Left lobe of liver (tissue), 2 donors: Measurements from ENCODE around the gene IQSEC1. TPM values are rescaled to one million over a fixed set of nuclear protein-coding genes. Genes with fewer than 3 reads are reported as not detected.
A peak's percentile ranks its signal among the peaks of the same experiment; 100 is the strongest.
"Not testable (repeated sequence)": the region's sequence is repeated elsewhere in the genome, so short reads cannot be mapped to it uniquely, and the experiment has no call there.

Source experiments
- ATAC-seq: fragments of 200-7000 bp; cut with Tn5 transposase; one replicate; pipeline ENCODE4 v1.9.1; 2020; ENCODE audit warnings: mild to moderate bottlenecking, moderate library complexity
- DNase-seq: peaks from one replicate; pipeline ENCODE4 v3.0.0-alpha.2; 2020; ENCODE audit warnings: low spot score
- total RNA-seq: library from RNA; stranded (reverse); gene quantifications from one replicate; pipeline ENCODE4 v1.2.1, GENCODE V29; 2021
- donor health status: DM: no; HTN: no; CAD: no; lungs with moderate emphysema.
- donor health status: DM: no; HTN: yes; CAD: no.

The IQSEC1 gene
- total RNA-seq, 1 donor from 2014 or later = 58.7 TPM

- no peak for ATAC-seq
- DNase-seq = no peak
Observed at GRCh38 chr3:12862387-12862786, 210.8 kb downstream of the IQSEC1 start.

DNA sequence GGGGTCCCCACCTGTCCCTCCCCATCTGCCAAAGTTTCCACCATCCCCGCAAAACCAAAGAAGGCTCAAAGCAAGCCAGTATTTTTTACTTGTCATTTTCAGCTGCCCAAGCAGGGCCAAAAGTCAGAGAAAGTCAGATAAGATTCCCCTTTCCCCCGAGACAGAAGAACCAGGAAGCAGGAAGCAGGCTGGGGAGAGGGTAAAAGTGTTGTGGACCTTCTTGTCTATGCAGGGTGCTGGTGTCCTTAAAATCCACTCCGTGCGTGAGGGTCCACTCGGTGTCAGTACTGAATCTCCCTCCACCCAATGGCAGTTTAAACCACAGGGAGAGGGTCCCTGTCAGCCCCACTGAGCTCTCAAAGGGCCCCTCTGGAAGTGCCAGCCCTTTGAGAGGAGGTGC lies 211.6 kb downstream of the IQSEC1 start:
- DNase-seq (no peak), ATAC-seq (no peak)

GRCh38 chr3:12859840-12860239 lies 213.4 kb downstream of the IQSEC1 start:
- DNase-seq = no peak
- no peak for ATAC-seq

- ATAC-seq (peak; percentile 15), DNase-seq (no peak)
Observed at GRCh38 chr3:12856626-12857025, 216.6 kb downstream of the IQSEC1 start.

DNA sequence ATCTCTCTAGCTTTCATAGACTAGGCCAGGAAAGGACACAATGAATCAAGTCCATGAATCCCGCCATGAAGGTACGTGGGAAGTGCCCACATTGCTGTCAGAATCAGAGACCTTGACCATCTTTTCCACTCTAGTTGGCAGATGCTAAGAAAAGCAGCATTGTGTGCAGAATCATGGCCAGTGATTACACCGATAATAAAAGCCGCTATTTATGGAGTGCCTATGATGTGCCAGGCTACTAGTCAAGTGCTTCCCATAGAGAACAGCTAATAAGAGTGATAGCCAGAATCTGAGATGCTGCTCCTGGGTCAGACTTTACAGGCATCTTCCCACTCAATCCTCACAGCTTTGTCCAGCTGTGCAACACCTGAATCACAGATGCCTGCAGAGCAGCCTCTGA lies 218.7 kb downstream of the IQSEC1 start:
- no peak for ATAC-seq
- DNase-seq = no peak

- ATAC-seq = not testable (repeated sequence)
Observed at GRCh38 chr3:12853847-12854246, 219.4 kb downstream of the IQSEC1 start.

DNA sequence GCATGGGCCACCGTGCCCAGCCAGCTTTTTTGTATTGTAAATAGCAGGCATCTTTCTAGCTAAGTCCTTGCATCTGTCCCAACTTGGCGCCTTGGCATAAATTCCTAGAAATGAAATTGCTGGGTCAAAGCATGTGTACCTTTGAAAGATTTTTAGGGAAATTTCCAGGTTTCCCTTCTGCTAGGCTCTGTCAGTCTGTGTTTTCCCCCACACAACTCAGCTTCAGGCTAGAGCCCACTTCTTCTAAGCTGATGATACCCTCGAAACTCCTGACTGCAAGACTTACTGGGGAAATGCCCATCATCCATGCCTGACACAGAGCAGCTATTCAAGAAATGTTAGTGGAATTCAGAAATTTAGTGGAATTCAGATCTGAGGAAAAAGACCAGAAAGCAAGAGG lies 221.0 kb downstream of the IQSEC1 start:
- no peak for DNase-seq
- no peak for ATAC-seq

More at GRCh38 chr3:12853847-12854246, 219.4 kb downstream of the IQSEC1 start:
- DNase-seq = not testable (repeated sequence)

Other genes starting within 250 kb of the IQSEC1 start
- gene RPL32, start 231.9 kb downstream of the IQSEC1 start, total RNA-seq = 414 TPM